Smooth muscle cell (in vitro differentiated cells): ENCODE measurements around the gene TIMM23B. TPM values are rescaled to one million over a fixed set of nuclear protein-coding genes. Genes with fewer than 3 reads are reported as not detected.
"Not testable (repeated sequence)": the region's sequence is repeated elsewhere in the genome, so short reads cannot be mapped to it uniquely, and the experiment has no call there.

ENCODE experiments used
- DNase-seq: peaks from one replicate; lab custom pipeline; 2025; ENCODE audit not compliant: unreplicated experiment; lab: John Stamatoyannopoulos, UW
- H2AFZ ChIP-seq: fragments of 200-600 bp; sonication (generic); 2 replicates; pipeline ENCODE4 v1.6.0; 2016; ENCODE audit warnings: antibody characterized with exemption, low read depth, mild to moderate bottlenecking
- H3F3A ChIP-seq: fragments of 200-600 bp; sonication (generic); 2 replicates; pipeline ENCODE4 v1.6.0; 2017; ENCODE audit warnings: antibody characterized with exemption, low read depth
- H3K27ac ChIP-seq: fragments of 200-600 bp; sonication (generic); 2 replicates; pipeline ENCODE4 v1.5.1; 2016; ENCODE audit warnings: low read depth, mild to moderate bottlenecking
- H3K27me3 ChIP-seq: fragments of 200-600 bp; sonication (generic); 2 replicates; pipeline ENCODE4 v1.6.1; 2016; ENCODE audit warnings: low read depth, mild to moderate bottlenecking
- H3K36me3 ChIP-seq: fragments of 200-600 bp; sonication (generic); 2 replicates; pipeline ENCODE4 v1.5.1; 2016; ENCODE audit warnings: low read depth
- H3K4me1 ChIP-seq: fragments of 200-600 bp; sonication (generic); 2 replicates; pipeline ENCODE4 v1.5.1; 2016; ENCODE audit warnings: low read depth
- H3K4me2 ChIP-seq: fragments of 200-600 bp; sonication (generic); 2 replicates; pipeline ENCODE4 v1.6.0; 2016; ENCODE audit warnings: mild to moderate bottlenecking
- H3K4me3 ChIP-seq: fragments of 200-600 bp; sonication (generic); 2 replicates; pipeline ENCODE4 v1.5.1; 2016; ENCODE audit warnings: mild to moderate bottlenecking
- H3K79me2 ChIP-seq: fragments of 200-600 bp; sonication (generic); 2 replicates; pipeline ENCODE4 v1.6.0; 2016; ENCODE audit warnings: low read depth, mild to moderate bottlenecking
- H3K9ac ChIP-seq: fragments of 200-600 bp; sonication (generic); 2 replicates; pipeline ENCODE4 v1.6.0; 2016; ENCODE audit warnings: low read depth
- H3K9me3 ChIP-seq: fragments of 200-600 bp; sonication (generic); replicated peaks from 2 replicates; pipeline ENCODE4 v1.5.1; 2016; ENCODE audit warnings: low read depth
- H4K20me1 ChIP-seq: fragments of 200-600 bp; sonication (generic); 2 replicates; pipeline ENCODE4 v1.6.0; 2016; ENCODE audit warnings: low read depth
- WGBS: methylation state at CpG from one replicate; pipeline ENCODE4 v1.1.7; 2016; ENCODE audit warnings: low lambda C conversion rate; 5-methylcytosine and 5-hydroxymethylcytosine counted together
- polyA plus RNA-seq: library from polyadenylated mRNA; unstranded; fragments of >200 nt; fragmentation: Nextera tagmentation; extraction: Ambion mirVana; gene quantifications from 2 replicates; pipeline ENCODE4 v1.2.1, GENCODE V29; 2016
- total RNA-seq: library from RNA; depleted of rRNA; stranded (reverse); fragments of >200 nt; gene quantifications from 2 replicates; pipeline ENCODE4 v1.2.3, GENCODE V29; 2014

Gene TIMM23B, protein sequence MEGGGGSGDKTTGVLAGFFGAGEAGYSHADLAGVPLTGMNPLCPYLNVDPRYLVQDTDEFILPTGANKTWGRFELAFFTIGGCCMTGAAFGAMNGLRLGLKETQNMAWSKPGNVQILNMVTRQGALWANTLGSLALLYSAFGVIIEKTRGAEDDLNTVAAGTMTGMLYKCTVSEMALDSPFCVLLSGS
- total RNA-seq (9.1 and 13.7 TPM in 2 replicates), polyA plus RNA-seq (9.5 and 11.9 TPM in 2 replicates)

DNA sequence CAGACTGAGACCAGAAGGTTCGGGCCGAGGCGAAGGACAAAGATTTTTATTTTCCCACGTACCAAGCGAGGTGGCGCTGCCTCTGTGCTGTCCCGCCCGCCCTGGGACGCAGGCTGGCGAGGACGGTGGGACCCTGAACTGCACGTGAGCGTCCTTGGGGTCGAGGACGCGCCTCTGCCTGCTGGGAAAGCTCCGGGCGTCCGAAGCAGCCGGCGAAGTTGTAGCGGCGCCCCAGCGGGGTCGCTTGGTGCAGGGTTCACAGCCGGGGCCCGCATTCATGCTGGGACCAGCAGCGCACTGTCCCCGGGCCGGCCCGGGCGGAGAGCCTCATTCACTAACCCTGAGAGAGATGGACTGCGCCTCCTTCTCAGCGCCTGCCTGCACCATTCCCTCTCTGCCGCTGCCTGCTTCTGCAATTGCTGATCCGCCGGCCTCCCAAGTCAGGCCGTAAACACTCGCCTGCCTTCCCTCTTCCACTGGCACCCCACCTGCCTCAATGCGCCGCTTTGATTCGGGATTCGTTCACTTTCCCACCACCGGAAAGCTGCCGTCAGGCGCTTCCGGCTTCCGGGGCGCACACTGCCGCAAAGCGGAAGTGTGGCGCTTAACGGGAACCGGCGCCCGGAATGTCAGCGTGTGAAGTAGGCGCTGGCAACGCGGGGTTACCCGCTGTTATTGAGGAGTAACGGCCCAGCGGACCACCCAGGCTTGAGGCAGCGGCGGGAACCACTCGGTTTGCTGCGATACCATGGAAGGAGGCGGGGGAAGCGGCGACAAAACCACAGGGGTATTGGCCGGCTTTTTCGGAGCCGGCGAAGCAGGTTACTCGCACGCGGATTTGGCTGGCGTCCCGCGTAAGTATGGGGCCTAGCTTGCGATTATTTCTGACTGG lies at the start of gene TIMM23B, which contains the start of gene PARG:
Gene TIMM23B (plus strand): TSS at position 607 of the 892 bp plus-strand sequence. CDS start 142 bp downstream, at position 749.
Gene PARG (minus strand): TSS at position 581 of the 892 bp plus-strand sequence. CDS start 302 bp downstream, at position 279.
- Histone ChIP-seq H3K9ac (peak within 1 kb of the TSS; percentile 87), H3K4me3 (peak within 1 kb of the TSS; percentile 69), H3K27ac (peak within 1 kb of the TSS; percentile 67), H2AFZ (peak within 1 kb of the TSS; percentile 81), H3K79me2 (peaks cover 63% of the 10 kb centered on the region), H3K4me2 (peak within 1 kb of the TSS; percentile 90)
- not testable (repeated sequence) for H3K4me1 ChIP-seq, H3F3A ChIP-seq, H3K9me3 ChIP-seq, H3K27me3 ChIP-seq, H4K20me1 ChIP-seq, H3K36me3 ChIP-seq
- DNase-seq, result peak; percentile 30
- WGBS, result 1% methylated on average over 76 of the region's 81 CpGs

DNA sequence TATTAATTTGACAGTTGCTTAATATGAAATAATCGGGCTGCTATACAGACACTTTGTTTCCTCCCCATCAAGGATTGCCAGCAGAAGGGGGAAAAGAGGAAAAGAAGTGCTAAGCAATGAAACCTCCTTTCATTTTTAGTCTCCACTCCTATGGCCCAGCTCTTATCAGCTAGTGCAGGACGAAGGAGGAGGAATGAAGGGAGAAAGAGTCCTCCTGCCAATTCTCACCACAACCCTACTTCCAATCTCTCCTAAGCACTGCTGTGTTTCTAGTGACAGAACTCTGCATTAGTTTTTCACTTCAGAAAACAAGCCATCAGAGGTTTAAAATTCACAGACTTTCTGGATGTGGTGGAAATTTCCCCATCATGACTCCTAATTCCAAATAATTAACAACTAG lies 41.9 kb upstream of the TIMM23B start:
- not testable (repeated sequence) for H3F3A ChIP-seq, H3K4me1 ChIP-seq
- 86% methylated on average over 2 of the region's 2 CpGs for WGBS

DNA sequence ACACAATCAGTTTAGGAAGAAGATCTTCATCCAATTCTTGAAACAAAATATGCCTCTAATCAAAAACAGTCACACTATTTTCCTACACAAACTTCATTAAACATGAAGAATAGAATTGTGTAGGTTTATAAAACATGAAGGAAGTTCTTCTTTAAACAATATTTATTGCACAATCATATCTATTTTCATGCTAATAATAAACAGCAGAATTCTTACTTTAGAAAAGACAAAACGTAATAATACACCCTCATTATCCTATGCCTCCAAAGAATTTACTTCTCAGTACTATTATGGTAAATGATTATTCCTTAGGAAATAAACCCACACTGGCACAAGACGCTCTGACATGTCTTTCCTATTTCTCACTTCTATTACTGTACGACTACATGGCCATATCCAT lies 41.4 kb upstream of the TIMM23B start:
- not testable (repeated sequence) for DNase-seq, H3K4me3 ChIP-seq, H3K9ac ChIP-seq, H3K4me2 ChIP-seq, H3K4me1 ChIP-seq, H4K20me1 ChIP-seq, H3K79me2 ChIP-seq, H3K27me3 ChIP-seq, H3F3A ChIP-seq, H3K36me3 ChIP-seq, H3K27ac ChIP-seq, H3K9me3 ChIP-seq, H2AFZ ChIP-seq
- WGBS, result 84% methylated on average over 3 of the region's 3 CpGs

More for the DNA sequence above, 41.9 kb upstream of the TIMM23B start:
- H4K20me1 ChIP-seq, H3K27ac ChIP-seq, H3K36me3 ChIP-seq, H3K9me3 ChIP-seq, H3K4me2 ChIP-seq, H3K79me2 ChIP-seq, H2AFZ ChIP-seq, H3K4me3 ChIP-seq, DNase-seq, H3K9ac ChIP-seq, H3K27me3 ChIP-seq: not testable (repeated sequence)

DNA sequence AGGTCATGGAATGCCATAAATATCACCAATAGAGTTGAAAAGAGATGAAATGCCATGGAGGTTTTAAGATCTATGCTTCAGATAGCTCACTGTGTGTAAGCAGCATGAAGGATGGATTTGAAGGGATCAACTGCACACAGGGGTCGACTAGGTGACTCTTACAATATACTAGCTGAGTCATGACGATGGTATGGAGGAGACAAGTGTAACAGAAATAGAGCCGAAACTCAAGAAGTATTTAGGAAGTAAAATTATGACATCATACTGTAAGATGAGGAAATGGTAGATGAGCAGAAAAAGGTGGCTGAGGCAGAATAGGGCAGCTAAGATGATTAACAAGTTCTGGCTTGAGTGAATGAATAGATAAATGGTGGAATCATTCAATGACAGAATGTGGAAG lies 38.0 kb upstream of the TIMM23B start:
- H3K4me1 ChIP-seq, H3K27me3 ChIP-seq, H3F3A ChIP-seq, H3K4me2 ChIP-seq, H3K9me3 ChIP-seq, H3K27ac ChIP-seq, H2AFZ ChIP-seq, H4K20me1 ChIP-seq, H3K4me3 ChIP-seq, DNase-seq, H3K36me3 ChIP-seq, H3K9ac ChIP-seq, H3K79me2 ChIP-seq: not testable (repeated sequence)
- WGBS, result 79% methylated on average over 3 of the region's 3 CpGs

DNA sequence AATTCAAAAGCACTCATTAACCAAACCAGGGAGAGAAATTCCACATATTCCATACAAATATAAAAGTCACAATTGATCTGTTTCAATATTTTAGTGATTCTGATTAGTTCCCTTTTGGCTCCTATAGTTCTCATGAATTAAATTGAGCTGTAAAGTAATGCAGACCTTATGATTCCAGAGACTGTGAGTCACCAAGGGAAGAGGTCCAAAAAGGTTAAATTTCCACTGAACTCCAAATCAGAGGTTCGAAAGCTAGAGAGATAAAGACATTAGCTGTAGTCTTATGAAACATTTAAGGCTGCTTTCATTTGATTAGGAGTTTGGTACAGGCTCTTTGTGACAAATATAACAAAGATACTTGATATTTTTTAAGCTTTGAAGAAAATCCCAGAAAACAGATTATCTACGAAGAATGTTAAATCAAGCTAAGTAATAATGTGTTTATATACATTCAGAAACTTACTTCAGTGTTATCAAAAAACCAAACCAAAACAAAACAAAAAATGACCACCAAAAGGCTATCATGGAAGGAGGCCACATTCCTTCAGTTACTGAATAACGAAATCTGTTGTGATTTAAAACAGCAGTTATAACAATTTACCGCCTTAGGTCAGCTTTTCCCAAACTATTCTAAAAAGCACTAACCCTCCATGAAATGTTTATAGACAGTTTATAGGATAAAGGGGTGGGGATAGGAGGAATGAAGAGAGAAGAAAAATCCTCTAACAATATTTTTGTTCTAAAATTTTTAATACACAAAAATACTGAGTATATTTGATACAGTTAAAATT lies 33.4 kb upstream of the TIMM23B start:
- not testable (repeated sequence) for H2AFZ ChIP-seq, H3K4me3 ChIP-seq, H3K27ac ChIP-seq, H3K4me1 ChIP-seq, DNase-seq, H3K27me3 ChIP-seq, H4K20me1 ChIP-seq, H3K36me3 ChIP-seq, H3F3A ChIP-seq, H3K9ac ChIP-seq, H3K9me3 ChIP-seq, H3K4me2 ChIP-seq, H3K79me2 ChIP-seq
- WGBS, result 45% methylated on average over 4 of the region's 4 CpGs

DNA sequence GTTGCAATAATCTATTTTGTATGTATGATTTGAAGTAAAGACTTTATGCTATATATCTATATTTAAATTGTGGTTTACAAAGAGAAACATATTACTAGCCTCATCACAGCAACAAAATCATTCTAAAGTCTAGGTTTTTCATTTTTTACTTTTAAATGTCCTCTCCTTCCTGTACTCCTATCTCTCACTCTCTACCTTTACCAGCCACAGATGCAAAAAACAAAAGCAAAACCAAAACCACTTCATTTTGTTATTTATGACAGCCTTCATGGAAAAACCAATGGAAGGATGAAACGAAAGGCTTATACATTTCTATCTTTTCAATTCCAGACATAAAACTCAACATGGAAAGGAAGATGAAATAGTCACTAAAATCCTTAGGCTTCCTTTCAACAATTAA lies 31.6 kb upstream of the TIMM23B start:
- not testable (repeated sequence) for H2AFZ ChIP-seq, H4K20me1 ChIP-seq, DNase-seq, H3F3A ChIP-seq, H3K9ac ChIP-seq, H3K4me3 ChIP-seq, H3K4me2 ChIP-seq, H3K9me3 ChIP-seq, H3K4me1 ChIP-seq, H3K36me3 ChIP-seq, H3K79me2 ChIP-seq, H3K27ac ChIP-seq, H3K27me3 ChIP-seq
- WGBS, result no CpG with 5 or more reads among the region's 1 CpG

DNA sequence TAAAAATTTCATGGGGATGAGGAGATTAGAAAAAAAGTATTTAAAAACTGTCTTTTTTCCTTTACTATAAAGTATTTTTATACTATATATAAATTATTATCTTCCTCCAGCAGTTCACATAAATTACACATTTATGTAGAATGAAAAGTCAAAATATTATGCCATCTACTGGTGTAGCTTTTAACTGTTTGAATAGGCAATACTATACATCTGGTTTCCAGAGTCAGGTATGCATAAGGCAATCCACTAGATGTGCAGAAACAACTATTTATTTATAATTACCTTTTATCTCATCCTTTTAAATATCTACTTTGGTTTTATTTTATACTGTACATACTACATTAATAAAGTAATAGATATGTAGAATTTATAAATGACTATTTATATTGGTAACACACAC lies 25.4 kb upstream of the TIMM23B start:
- H3K36me3 ChIP-seq, H2AFZ ChIP-seq, H3K27ac ChIP-seq, H3K27me3 ChIP-seq, H3K4me3 ChIP-seq, DNase-seq, H3F3A ChIP-seq, H4K20me1 ChIP-seq, H3K9me3 ChIP-seq, H3K9ac ChIP-seq, H3K4me1 ChIP-seq, H3K79me2 ChIP-seq, H3K4me2 ChIP-seq: not testable (repeated sequence)

DNA sequence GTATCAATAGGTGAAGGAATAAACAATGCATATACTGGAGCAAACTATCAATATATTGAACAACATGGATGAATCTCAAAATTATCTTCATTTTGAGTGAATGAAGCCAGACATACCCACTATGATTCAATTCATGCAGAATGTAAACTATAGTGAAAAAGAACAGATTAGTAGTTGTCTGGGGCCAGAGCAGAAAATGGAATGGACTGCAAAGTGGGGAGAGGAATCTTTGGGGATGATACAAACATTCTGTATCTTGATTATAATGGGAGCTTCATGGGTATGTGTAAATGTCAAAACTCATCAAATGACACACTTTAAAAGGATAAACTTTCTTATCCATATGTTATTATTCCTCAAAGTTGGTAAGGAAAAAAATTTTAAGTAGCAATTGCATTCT lies 23.9 kb upstream of the TIMM23B start:
- H3K9me3 ChIP-seq, H3K9ac ChIP-seq, H2AFZ ChIP-seq, H4K20me1 ChIP-seq, H3K79me2 ChIP-seq, H3K27me3 ChIP-seq, H3K4me3 ChIP-seq, H3K27ac ChIP-seq, H3K4me1 ChIP-seq, H3F3A ChIP-seq, H3K4me2 ChIP-seq, H3K36me3 ChIP-seq, DNase-seq: not testable (repeated sequence)
